H1 (cell line): ENCODE measurements around the gene C17orf114.

Experiments used
- CTCF ChIA-PET: fragments of 300-600 bp; sonication (Branson Sonifier 250); formaldehyde crosslinking; loops from one replicate; lab custom pipeline; 2021; ENCODE audit not compliant: partially characterized antibody; lab: Charles Lee
- POLR2A ChIA-PET: fragments of 300-600 bp; sonication (Branson Sonifier 250); formaldehyde crosslinking; loops from one replicate; lab custom pipeline; 2021; ENCODE audit warnings: inconsistent platforms; ENCODE audit not compliant: partially characterized antibody; lab: Charles Lee
- DNase-seq, 2 experiments: peaks; one replicate each; pipeline versions ENCODE4 v3.0.0 to v3.0.0-alpha.2; 2010 to 2022; ENCODE audit warnings: low spot score in 2 of 2, low read depth in 1 of 2, mixed read lengths in 1 of 2
- FAIRE-seq: peaks from 2 replicates; lab custom pipeline; 2011; peaks lifted over from hg19 to GRCh38; lab: Jason Lieb, UNC
- H2AFZ ChIP-seq: 2 replicates; pipeline ENCODE4 v1.8.1; 2012; ENCODE audit warnings: low read length, inconsistent platforms
- H2AK5ac ChIP-seq: 2 replicates; pipeline ENCODE4 v1.6.1; 2013; ENCODE audit warnings: low read depth, low read length
- H2BK120ac ChIP-seq: replicated peaks from 2 replicates; pipeline ENCODE3; 2013; ENCODE audit warnings: low read depth, low read length, inconsistent platforms
- H2BK12ac ChIP-seq: 2 replicates; pipeline ENCODE4 v1.6.1; 2013; ENCODE audit warnings: low read depth, low read length
- H2BK15ac ChIP-seq: 2 replicates; pipeline ENCODE4 v1.6.1; 2013; ENCODE audit warnings: low read length
- H2BK20ac ChIP-seq: 2 replicates; pipeline ENCODE4 v1.6.1; 2013; ENCODE audit warnings: low read length
- H2BK5ac ChIP-seq: 2 replicates; pipeline ENCODE4 v1.6.1; 2013; ENCODE audit warnings: low read depth, low read length
- H3K14ac ChIP-seq: 2 replicates; pipeline ENCODE4 v1.6.1; 2013; ENCODE audit warnings: inconsistent platforms; ENCODE audit not compliant: insufficient read length
- H3K18ac ChIP-seq: 2 replicates; pipeline ENCODE4 v1.6.1; 2013; ENCODE audit warnings: low read length; ENCODE audit errors: extremely low read depth
- H3K23ac ChIP-seq: 2 replicates; pipeline ENCODE4 v1.6.1; 2013; ENCODE audit warnings: inconsistent platforms; ENCODE audit not compliant: insufficient read length
- H3K23me2 ChIP-seq: 2 replicates; pipeline ENCODE4 v1.6.1; 2013; ENCODE audit warnings: low read depth, low read length
- H3K27ac ChIP-seq: 2 replicates; pipeline ENCODE4 v1.6.1; 2011; ENCODE audit warnings: low read depth, low read length, inconsistent platforms
- H3K27me3 ChIP-seq, 4 experiments: replicated peaks in 1 of 4; 1 replicate in 1 of 4; 2 replicates in 3 of 4; pipeline versions ENCODE4 v1.6.1 to v1.8.1; 2011 to 2013; ENCODE audit warnings: low read length in 3 of 4, mild to moderate bottlenecking in 3 of 4, inconsistent platforms in 2 of 4, mixed read lengths in 2 of 4, moderate library complexity in 1 of 4; ENCODE audit not compliant: control insufficient read depth in 3 of 4, insufficient read depth in 3 of 4; ENCODE audit errors: extremely low read depth in 1 of 4
- H3K36me3 ChIP-seq, 4 experiments: 2 replicates each; pipeline versions ENCODE4 v1.6.1 to v1.8.1; 2011 to 2013; ENCODE audit warnings: mild to moderate bottlenecking in 4 of 4, low read length in 3 of 4, moderate library complexity in 2 of 4, control low read depth in 1 of 4, inconsistent platforms in 1 of 4; ENCODE audit not compliant: insufficient read depth in 4 of 4, control insufficient read depth in 2 of 4
- H3K4ac ChIP-seq: replicated peaks from 2 replicates; pipeline ENCODE3; 2013; ENCODE audit warnings: low read length, low read depth, mixed read lengths, inconsistent platforms; ENCODE audit not compliant: insufficient read length
- H3K4me1 ChIP-seq, 4 experiments: replicated peaks in 1 of 4; 1 replicate in 1 of 4; 2 replicates in 3 of 4; pipeline versions ENCODE4 v1.6.1 to v1.8.1; 2011 to 2013; ENCODE audit warnings: low read length in 3 of 4, inconsistent platforms in 2 of 4, mixed read lengths in 1 of 4; ENCODE audit not compliant: insufficient read depth in 4 of 4, control insufficient read depth in 3 of 4
- H3K4me2 ChIP-seq, 2 experiments: 2 replicates each; pipeline versions ENCODE4 v1.6.1 to v1.8.1; 2011 to 2013; ENCODE audit warnings: low read depth in 2 of 2, low read length in 2 of 2, control low read depth in 1 of 2, inconsistent platforms in 1 of 2, mild to moderate bottlenecking in 1 of 2; ENCODE audit not compliant: insufficient read depth in 1 of 2
- H3K4me3 ChIP-seq, 4 experiments: fragments of 200-600, 300-600 bp in 1 of 4; sonication (generic), shearing (Covaris generic), sonication (Bioruptor Twin) in 1 of 4; 2 replicates each; pipeline versions ENCODE4 v1.5.1 to v1.8.1; 2011 to 2016; ENCODE audit warnings: low read length in 4 of 4, low read depth in 3 of 4, control low read depth in 2 of 4, inconsistent platforms in 2 of 4, mild to moderate bottlenecking in 2 of 4, mixed read lengths in 1 of 4, moderate library complexity in 1 of 4; ENCODE audit not compliant: insufficient read depth in 2 of 4; ENCODE audit errors: extremely low read depth in 1 of 4
- H3K56ac ChIP-seq: replicated peaks from 2 replicates; pipeline ENCODE3; 2013; ENCODE audit warnings: low read depth, mild to moderate bottlenecking, mixed read lengths, low read length, inconsistent platforms; ENCODE audit not compliant: insufficient read length
- H3K79me1 ChIP-seq: 2 replicates; pipeline ENCODE4 v1.6.1; 2013; ENCODE audit warnings: low read depth, low read length, control low read depth
- H3K79me2 ChIP-seq, 2 experiments: 2 replicates each; pipeline versions ENCODE4 v1.6.1 to v1.8.1; 2012 to 2013; ENCODE audit warnings: low read length in 2 of 2, mild to moderate bottlenecking in 2 of 2, inconsistent platforms in 1 of 2; ENCODE audit not compliant: insufficient read depth in 2 of 2, control insufficient read depth in 1 of 2
- H3K9ac ChIP-seq, 4 experiments: replicated peaks in 1 of 4; 1 replicate in 1 of 4; 2 replicates in 3 of 4; pipeline versions ENCODE4 v1.6.1 to v1.8.1; 2011 to 2013; ENCODE audit warnings: low read depth in 3 of 4, low read length in 3 of 4, control low read depth in 2 of 4, mild to moderate bottlenecking in 2 of 4, moderate library complexity in 2 of 4, inconsistent platforms in 1 of 4; ENCODE audit errors: extremely low read depth in 1 of 4
- H3K9me3 ChIP-seq, 2 experiments: 2 replicates each; pipeline versions ENCODE4 v1.6.1 to v1.8.1; 2012 to 2013; ENCODE audit warnings: mild to moderate bottlenecking in 2 of 2, moderate library complexity in 2 of 2, control low read depth in 1 of 2, inconsistent platforms in 1 of 2, low read depth in 1 of 2, low read length in 1 of 2, mixed read lengths in 1 of 2; ENCODE audit not compliant: insufficient read depth in 2 of 2
- H4K20me1 ChIP-seq, 2 experiments: replicated peaks in 1 of 2; 2 replicates each; pipeline versions ENCODE3 to v1.8.1; 2011 to 2013; ENCODE audit warnings: inconsistent platforms in 2 of 2, low read length in 2 of 2, mild to moderate bottlenecking in 1 of 2; ENCODE audit not compliant: insufficient read depth in 2 of 2, control insufficient read depth in 1 of 2
- H4K5ac ChIP-seq: 2 replicates; pipeline ENCODE4 v1.6.1; 2013; ENCODE audit warnings: low read length, low read depth, mixed read lengths, inconsistent platforms; ENCODE audit not compliant: insufficient read length
- H4K8ac ChIP-seq: 2 replicates; pipeline ENCODE4 v1.8.0; 2013; ENCODE audit warnings: mild to moderate bottlenecking, moderate library complexity, low read length, inconsistent platforms; ENCODE audit not compliant: insufficient read depth; ENCODE audit errors: extremely low read depth
- H4K91ac ChIP-seq: replicated peaks from 2 replicates; pipeline ENCODE3; 2013; ENCODE audit warnings: low read length, mixed read lengths, inconsistent platforms; ENCODE audit not compliant: insufficient read length
- BACH1 ChIP-seq: IDR thresholded peaks from 2 replicates; pipeline ENCODE4 v1.6.1; 2012; ENCODE audit warnings: low read length, improper control_type of control experiment
- CHD2 ChIP-seq: IDR thresholded peaks from 2 replicates; pipeline ENCODE4 v1.6.1; 2012; ENCODE audit warnings: low read length, improper control_type of control experiment
- EP300 ChIP-seq, 2 experiments: IDR thresholded peaks; 1 replicate in 1 of 2; 2 replicates in 1 of 2; pipeline ENCODE4 v1.6.1; 2011 to 2012; ENCODE audit warnings: low read depth in 2 of 2, low read length in 2 of 2, mild to moderate bottlenecking in 2 of 2, borderline replicate concordance in 1 of 2, inconsistent platforms in 1 of 2, moderate library complexity in 1 of 2
- EZH2 ChIP-seq: fragments of 200-600 bp; sonication (generic); IDR thresholded peaks from 2 replicates; pipeline ENCODE4 v1.7.1; 2012; ENCODE audit warnings: low read depth, mild to moderate bottlenecking, moderate library complexity, low read length, inconsistent platforms; ENCODE audit not compliant: severe bottlenecking
- GABPA ChIP-seq: IDR thresholded peaks from 2 replicates; pipeline ENCODE4 v1.6.1; 2011; ENCODE audit warnings: mild to moderate bottlenecking, low read length, moderate library complexity, borderline replicate concordance; ENCODE audit not compliant: insufficient read depth
- KDM4A ChIP-seq: IDR thresholded peaks from one replicate; pipeline ENCODE4 v1.7.1; 2012; ENCODE audit warnings: low read depth, mild to moderate bottlenecking, moderate library complexity, low read length, inconsistent platforms; ENCODE audit not compliant: severe bottlenecking
- KDM5A ChIP-seq: fragments of 200-600 bp; IDR thresholded peaks from 2 replicates; pipeline ENCODE4 v1.7.1; 2012; ENCODE audit warnings: mild to moderate bottlenecking, low read length, inconsistent platforms, mixed read lengths
- PHF8 ChIP-seq: fragments of 200-600 bp; sonication (generic); conservative IDR thresholded peaks from 2 replicates; pipeline ENCODE4 v1.7.1; 2012; ENCODE audit warnings: low read depth, mild to moderate bottlenecking, inconsistent platforms, low read length, moderate library complexity
- RAD21 ChIP-seq, 2 experiments: IDR thresholded peaks in 1 of 2; conservative IDR thresholded peaks in 1 of 2; 2 replicates each; pipeline ENCODE4 v1.6.1; 2011; ENCODE audit warnings: low read depth in 2 of 2, low read length in 2 of 2, improper control_type of control experiment in 1 of 2, inconsistent platforms in 1 of 2, mild to moderate bottlenecking in 1 of 2, moderate library complexity in 1 of 2
- SP1 ChIP-seq: IDR thresholded peaks from 2 replicates; pipeline ENCODE4 v1.6.1; 2011; ENCODE audit warnings: low read depth, low read length
- SP4 ChIP-seq: IDR thresholded peaks from 2 replicates; pipeline ENCODE4 v1.6.1; 2012; ENCODE audit warnings: low read length, inconsistent platforms
- SRF ChIP-seq: IDR thresholded peaks from 2 replicates; pipeline ENCODE4 v1.6.1; 2011; ENCODE audit warnings: mild to moderate bottlenecking, low read depth, low read length, moderate library complexity
- TAF1 ChIP-seq: IDR thresholded peaks from 2 replicates; pipeline ENCODE4 v1.6.1; 2011; ENCODE audit warnings: mild to moderate bottlenecking, low read depth, low read length
- TAF7 ChIP-seq: optimal IDR thresholded peaks from 2 replicates; pipeline ENCODE3; 2011; ENCODE audit warnings: low read depth, mild to moderate bottlenecking, inconsistent platforms, low read length, moderate library complexity, borderline replicate concordance
- YY1 ChIP-seq: IDR thresholded peaks from 2 replicates; pipeline ENCODE4 v1.6.1; 2011; ENCODE audit warnings: low read depth, mild to moderate bottlenecking, low read length
- WGBS, 2 experiments: shearing (Covaris generic) in 1 of 2; methylation state at CpG; one replicate each; pipeline versions ENCODE4 v1.1.6 to v1.1.7; 2013 to 2015; ENCODE audit warnings: low lambda C conversion rate in 2 of 2, mixed read lengths in 2 of 2, inconsistent platforms in 1 of 2, low coverage in 1 of 2, missing lambda C conversion rate in 1 of 2; ENCODE audit not compliant: insufficient replicate concordance in 2 of 2, insufficient coverage in 1 of 2, insufficient read length in 1 of 2; ENCODE audit errors: extremely low coverage in 1 of 2, missing lambda C conversion rate in 1 of 2; 5-methylcytosine and 5-hydroxymethylcytosine counted together

Gene C17orf114

GRCh38 chr17:4818276-4818675, 16.1 kb upstream of the C17orf114 start:
- Histone ChIP-seq H3K23me2 (no peaks in the 10 kb centered on the region), H4K20me1 (peaks cover 3 to 7% of the 10 kb centered on the region in 2 experiments), H3K79me2 (no peaks in the 10 kb centered on the region), H3K27me3 (no peaks in the 10 kb centered on the region), H3K56ac (no peak overlapping the region), H3K4ac (no peak overlapping the region), H2BK15ac (no peak overlapping the region), H4K5ac (no peak overlapping the region), H2BK120ac (no peak overlapping the region), H3K4me1 (no peaks in the 10 kb centered on the region), H2AFZ (no peak overlapping the region), H3K36me3 (peaks cover 6 to 10% (median 9%) of the 10 kb centered on the region in 4 experiments; a peak in 6 of 8 replicates), H2AK5ac (no peak overlapping the region), H3K4me2 (no peak overlapping the region), H3K4me3 (no peak overlapping the region), H2BK5ac (no peak overlapping the region), H3K23ac (no peak overlapping the region), H2BK20ac (no peak overlapping the region), H3K14ac (no peak overlapping the region), H3K27ac (no peak overlapping the region), H3K9me3 (no peaks in the 10 kb centered on the region; a peak in 1 of 4 replicates), H3K79me1 (no peaks in the 10 kb centered on the region; the same call in 1 of the 2 replicates), H3K18ac (no peak overlapping the region), H3K9ac (no peak overlapping the region), H2BK12ac (no peak overlapping the region), H4K91ac (no peak overlapping the region), H4K8ac (no peak overlapping the region; the same call in 1 of the 2 replicates)
- DNase-seq (no peak), FAIRE-seq (no peak)
- ChIA-PET CTCF (interaction anchor here (1.0 to 3.0 kb wide), 5 partner anchors 28 to 81 kb away, joined by 3 to 9 read pairs (median 5); partner anchors contain the start of gene C17orf107), POLR2A (interaction anchor here (1.3 to 1.7 kb wide), 3 partner anchors 8 to 11 kb away, joined by 3 to 15 read pairs (median 5); partner anchors contain the start of gene PLD2)
- WGBS, 2 experiments: 82% methylated on average over 8 of the region's 12 CpGs; no CpG with 5 or more reads in 1 of the 2 experiments
- TF ChIP-seq EP300 (IDR thresholded peaks at IDR 0.05; ENCODE audit: borderline replicate concordance in 1 of 2, low read depth in 2 of 2, low read length in 2 of 2): no peak
- no peak for TF ChIP-seq BACH1
- TF ChIP-seq KDM4A: no peak
- TF ChIP-seq TAF7: no peak
- TF ChIP-seq CHD2: no peak
- TF ChIP-seq SP4: no peak
- TF ChIP-seq EZH2: no peak
- TF ChIP-seq GABPA: no peak
- no peak for TF ChIP-seq TAF1
- TF ChIP-seq YY1: no peak
- TF ChIP-seq RAD21 (IDR thresholded peaks at IDR 0.05 in 1 of 2, conservative IDR thresholded peaks at IDR 0.05 in 1 of 2; ENCODE audit: low read depth in 2 of 2, low read length in 2 of 2): no peak
- TF ChIP-seq PHF8: no peak
- no peak for TF ChIP-seq KDM5A
- no peak for TF ChIP-seq SRF
- TF ChIP-seq SP1: no peak
